Upper lobe of right lung (tissue), 1 donor: ENCODE results near the gene NKD1. TPM values are rescaled to one million over a fixed set of nuclear protein-coding genes. Genes with fewer than 3 reads are reported as not detected.

Source experiments
- ATAC-seq: fragments of 200-7000 bp; cut with Tn5 transposase; one replicate; pipeline ENCODE4 v1.9.1; 2020; ENCODE audit warnings: mild to moderate bottlenecking, moderate library complexity
- DNase-seq: peaks from one replicate; pipeline ENCODE4 v3.0.0-alpha.2; 2020
- H3K27ac ChIP-seq: fragments of 200-600 bp; one replicate; pipeline ENCODE4 v1.8.0; 2022
- H3K27me3 ChIP-seq: fragments of 200-600 bp; one replicate; pipeline ENCODE4 v1.8.0; 2022; ENCODE audit warnings: mild to moderate bottlenecking
- H3K36me3 ChIP-seq: fragments of 200-600 bp; one replicate; pipeline ENCODE4 v1.8.0; 2022
- H3K4me1 ChIP-seq: fragments of 200-600 bp; one replicate; pipeline ENCODE4 v1.8.0; 2022
- H3K4me3 ChIP-seq: fragments of 200-600 bp; one replicate; pipeline ENCODE4 v1.8.0; 2022; ENCODE audit warnings: mild to moderate bottlenecking
- H3K9me3 ChIP-seq: fragments of 200-600 bp; one replicate; pipeline ENCODE4 v1.8.0; 2022
- intact Hi-C: fragments of 100-400 bp; cut with DNase I; formaldehyde crosslinking; loops from one replicate; pipeline ENCODE4 v1.11.0; 2022
- total RNA-seq: library from RNA; stranded (reverse); fragmentation: NEBNext Ultra II Directional; extraction: Animal tissue kit (Norgen Biotek cat#: 25700); gene quantifications from one replicate; pipeline ENCODE4 v1.2.1, GENCODE V29; 2021
- TF ChIP-seq, protein P1 (sequence below): fragments of 200-600 bp; IDR thresholded peaks from one replicate; pipeline ENCODE4 v1.8.0; 2022; ENCODE audit warnings: antibody characterized with exemption
- donor health status: DM: no; HTN: yes; CAD: no; lungs with severe emphysema.

The NKD1 gene
- total RNA-seq, 1 donor from 2014 or later: 47.2 TPM

DNA sequence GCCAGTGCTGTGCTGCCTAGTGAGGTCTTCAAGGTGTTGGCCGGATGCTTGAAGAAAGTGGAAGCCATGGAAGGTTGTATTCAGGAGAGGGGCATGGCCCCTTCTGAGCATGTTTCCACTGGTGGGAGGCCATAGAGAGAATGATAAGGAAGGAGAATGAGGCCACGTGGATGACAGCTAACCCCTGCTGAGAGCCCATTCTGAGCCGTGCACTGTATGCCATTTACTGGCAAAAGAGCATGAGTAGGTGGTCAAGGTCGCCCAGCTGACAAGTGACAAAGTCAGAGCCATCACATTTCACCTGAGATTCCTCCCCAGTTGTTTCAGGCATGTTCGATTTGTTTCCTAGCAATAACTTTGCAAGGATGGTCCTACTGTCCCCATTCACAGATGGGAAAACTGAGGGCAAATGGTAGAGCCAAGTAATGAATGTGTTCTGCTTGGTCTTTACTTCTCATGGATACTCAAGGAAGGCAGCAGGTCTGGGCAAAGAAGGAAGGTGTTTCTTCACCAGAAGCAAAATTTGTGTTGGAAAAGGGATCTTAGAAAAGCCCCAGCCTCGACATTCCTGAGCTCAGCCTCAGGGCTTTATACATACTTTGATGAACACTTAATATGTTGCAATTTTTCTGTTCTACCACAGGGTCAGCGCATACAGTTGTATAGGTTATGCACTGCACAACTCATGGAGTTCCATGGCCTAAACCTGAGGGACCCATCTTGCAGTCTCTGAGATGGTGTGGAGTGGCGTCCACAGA lies 10.5 kb upstream of the NKD1 start:
- Histone ChIP-seq H3K27me3 (no peaks in the 10 kb centered on the region), H3K4me1 (no peaks in the 10 kb centered on the region), H3K4me3 (no peak overlapping the region), H3K36me3 (no peaks in the 10 kb centered on the region), H3K27ac (no peak overlapping the region), H3K9me3 (no peaks in the 10 kb centered on the region)
- TF ChIP-seq, protein P1, sequence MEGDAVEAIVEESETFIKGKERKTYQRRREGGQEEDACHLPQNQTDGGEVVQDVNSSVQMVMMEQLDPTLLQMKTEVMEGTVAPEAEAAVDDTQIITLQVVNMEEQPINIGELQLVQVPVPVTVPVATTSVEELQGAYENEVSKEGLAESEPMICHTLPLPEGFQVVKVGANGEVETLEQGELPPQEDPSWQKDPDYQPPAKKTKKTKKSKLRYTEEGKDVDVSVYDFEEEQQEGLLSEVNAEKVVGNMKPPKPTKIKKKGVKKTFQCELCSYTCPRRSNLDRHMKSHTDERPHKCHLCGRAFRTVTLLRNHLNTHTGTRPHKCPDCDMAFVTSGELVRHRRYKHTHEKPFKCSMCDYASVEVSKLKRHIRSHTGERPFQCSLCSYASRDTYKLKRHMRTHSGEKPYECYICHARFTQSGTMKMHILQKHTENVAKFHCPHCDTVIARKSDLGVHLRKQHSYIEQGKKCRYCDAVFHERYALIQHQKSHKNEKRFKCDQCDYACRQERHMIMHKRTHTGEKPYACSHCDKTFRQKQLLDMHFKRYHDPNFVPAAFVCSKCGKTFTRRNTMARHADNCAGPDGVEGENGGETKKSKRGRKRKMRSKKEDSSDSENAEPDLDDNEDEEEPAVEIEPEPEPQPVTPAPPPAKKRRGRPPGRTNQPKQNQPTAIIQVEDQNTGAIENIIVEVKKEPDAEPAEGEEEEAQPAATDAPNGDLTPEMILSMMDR: no peak
- ATAC-seq (no peak), DNase-seq (no peak)
- intact Hi-C loops: no loop called here

DNA sequence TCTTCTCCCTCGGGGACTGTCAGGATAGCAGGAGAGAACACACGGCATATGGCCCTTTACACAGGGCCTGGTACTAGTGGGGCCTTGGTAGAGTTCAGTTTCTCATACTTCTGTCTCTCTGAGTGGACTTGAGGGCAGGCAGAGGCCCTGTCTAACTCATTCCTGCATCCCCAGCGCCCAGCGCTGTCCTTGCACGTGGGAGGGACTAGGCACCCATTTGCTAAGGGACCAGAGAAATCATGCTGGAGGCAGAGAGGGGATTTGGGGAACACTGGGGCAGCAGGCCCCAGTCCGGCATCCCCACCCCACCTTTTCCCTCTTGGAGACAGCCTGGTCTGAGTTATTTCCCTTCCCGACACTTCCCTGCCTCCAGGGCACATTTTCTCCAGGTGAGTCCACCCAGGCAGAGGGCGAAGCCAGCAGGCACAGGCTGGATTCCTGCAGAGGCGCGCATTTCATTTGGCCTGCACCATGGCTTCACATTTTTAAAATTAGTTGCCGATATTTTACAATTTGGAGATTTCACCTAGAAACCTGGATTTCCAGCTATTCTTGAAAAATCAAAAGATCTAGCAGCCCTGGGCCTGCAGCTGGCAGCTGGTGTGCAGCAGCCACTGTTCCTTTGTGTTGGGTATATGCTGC lies 9.7 kb upstream of the NKD1 start:
- Histone ChIP-seq H3K27ac (no peak overlapping the region), H3K4me1 (no peaks in the 10 kb centered on the region), H3K36me3 (no peaks in the 10 kb centered on the region), H3K9me3 (no peaks in the 10 kb centered on the region), H3K27me3 (no peaks in the 10 kb centered on the region), H3K4me3 (no peak overlapping the region)
- no peak for ATAC-seq
- no peak for DNase-seq
- TF ChIP-seq, protein P1: no peak
- intact Hi-C loops: no loop called here

DNA sequence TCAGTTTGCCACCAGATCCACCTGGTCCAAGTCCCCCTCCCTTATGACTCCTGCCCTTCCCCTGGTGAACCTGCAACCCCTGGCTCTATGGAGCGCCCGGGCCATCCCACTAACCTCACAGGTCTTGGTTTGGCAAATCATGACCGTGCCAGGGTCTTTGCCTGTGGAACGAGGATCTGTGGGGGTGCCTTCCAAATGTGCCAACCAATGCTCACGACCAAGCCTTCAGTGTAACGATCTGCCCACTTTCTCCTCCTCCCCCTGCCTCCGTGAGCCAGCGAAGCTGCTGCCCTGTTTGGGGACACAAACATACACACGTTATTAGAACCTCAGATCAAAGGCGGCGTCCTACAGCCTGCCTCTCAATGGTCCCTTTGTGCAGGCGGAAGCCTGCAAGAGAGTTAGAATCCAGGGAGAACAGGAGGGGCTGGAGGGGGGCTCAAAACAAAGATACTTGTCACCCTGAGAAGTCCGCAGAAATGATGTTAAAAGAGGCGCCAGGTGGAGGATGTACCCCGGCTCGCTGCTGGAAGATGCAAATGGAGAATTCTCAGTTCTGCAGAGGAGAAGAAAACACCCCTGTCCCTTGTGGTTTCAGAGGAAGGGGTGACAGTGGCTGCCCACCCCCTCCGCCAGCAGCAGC lies 9.0 kb upstream of the NKD1 start:
- H3K4me3 ChIP-seq: no peak overlapping the region
- no peaks in the 10 kb centered on the region for H3K36me3 ChIP-seq
- no peaks in the 10 kb centered on the region for H3K27me3 ChIP-seq
- TF ChIP-seq, protein P1: no peak
- H3K9me3 ChIP-seq: no peaks in the 10 kb centered on the region
- ATAC-seq (no peak), DNase-seq (no peak)
- intact Hi-C loops: no loop called here
- no peaks in the 10 kb centered on the region for H3K4me1 ChIP-seq
- H3K27ac ChIP-seq: no peak overlapping the region

DNA sequence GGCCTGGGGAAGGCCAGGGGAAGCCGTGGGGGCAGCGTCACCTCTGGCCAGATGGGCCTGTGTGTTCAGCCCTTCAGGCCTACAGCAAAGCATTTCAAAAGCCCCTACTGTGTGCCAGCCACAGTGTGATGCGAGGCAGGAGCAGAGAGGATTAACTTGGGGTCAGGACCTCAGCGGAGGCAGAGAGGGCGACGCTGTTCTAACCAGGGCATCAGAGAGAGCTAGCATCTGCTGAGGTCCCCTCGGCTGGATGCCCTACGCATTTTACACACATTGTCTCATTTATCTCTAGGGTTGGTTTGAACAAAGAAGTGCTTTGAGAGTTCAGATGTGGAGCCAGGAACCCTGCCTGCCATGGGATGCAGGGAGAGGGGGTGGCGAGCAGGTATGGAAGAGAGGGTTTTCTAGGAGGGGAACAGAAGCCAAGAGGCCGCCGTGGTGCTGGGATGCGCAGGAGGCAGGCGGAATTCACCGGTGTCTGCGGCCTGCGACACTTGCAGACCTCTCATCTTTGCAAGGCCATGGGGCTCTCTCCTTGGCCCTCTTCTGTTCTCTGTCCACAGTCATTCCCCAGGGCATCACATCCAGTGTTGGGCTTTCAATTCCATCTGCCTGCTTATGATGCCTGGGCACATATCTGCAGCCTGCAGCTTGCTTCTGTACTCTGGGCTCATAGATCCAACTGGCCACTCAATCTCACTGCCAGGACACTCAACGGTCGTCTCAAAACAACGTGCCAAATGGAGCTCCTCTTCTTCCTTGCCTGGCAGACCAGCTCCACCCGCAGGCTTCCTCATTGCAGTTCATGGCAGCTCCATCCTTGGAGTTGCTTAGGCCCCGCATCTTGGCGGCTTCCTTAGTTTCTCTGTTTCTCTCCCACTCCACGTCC lies 8.1 kb upstream of the NKD1 start:
- intact Hi-C loops: no loop called here
- H3K4me3 ChIP-seq: no peak overlapping the region

DNA sequence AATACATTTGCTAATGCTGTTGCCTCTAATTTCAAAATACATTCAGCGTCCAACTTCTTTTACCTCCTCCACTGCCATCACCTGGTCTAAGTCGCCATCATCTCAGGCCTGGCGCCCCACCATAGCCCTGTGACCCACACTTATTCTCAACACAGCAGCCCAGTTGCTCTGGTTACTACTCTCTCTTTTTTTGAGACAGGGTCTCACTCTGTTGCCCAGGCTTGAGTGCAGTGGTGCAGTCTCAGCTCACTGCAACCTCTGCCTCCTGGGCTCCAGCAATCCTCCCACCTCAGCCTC lies 7.5 kb upstream of the NKD1 start:
- DNase-seq: no peak
- Histone ChIP-seq H3K27ac (no peak overlapping the region), H3K4me3 (no peak overlapping the region), H3K27me3 (no peaks in the 10 kb centered on the region), H3K4me1 (no peaks in the 10 kb centered on the region), H3K9me3 (no peaks in the 10 kb centered on the region), H3K36me3 (no peaks in the 10 kb centered on the region)
- intact Hi-C loops: no loop called here
- TF ChIP-seq, protein P1: no peak
- ATAC-seq: no peak

More for the DNA sequence above, 8.1 kb upstream of the NKD1 start:
- DNase-seq: no peak
- Histone ChIP-seq H3K36me3 (no peaks in the 10 kb centered on the region), H3K4me1 (no peaks in the 10 kb centered on the region), H3K27ac (no peak overlapping the region), H3K27me3 (no peaks in the 10 kb centered on the region), H3K9me3 (no peaks in the 10 kb centered on the region)
- ATAC-seq: no peak
- TF ChIP-seq, protein P1: no peak
